HG02763 (cell line): ENCODE results near the gene DIP2A.
"Not testable (repeated sequence)": the region's sequence is repeated elsewhere in the genome, so short reads cannot be mapped to it uniquely, and the experiment has no call there.

Experiments used
- ATAC-seq: cut with Tn5 transposase; IDR thresholded peaks from one replicate; pipeline ENCODE4 v1.9.1; 2021; ENCODE audit warnings: mild to moderate bottlenecking, moderate library complexity; ENCODE audit not compliant: unreplicated experiment

The DIP2A gene

GRCh38 chr21:46553993-46554392, 95.3 kb downstream of the DIP2A start:
- no peak for ATAC-seq

DNA sequence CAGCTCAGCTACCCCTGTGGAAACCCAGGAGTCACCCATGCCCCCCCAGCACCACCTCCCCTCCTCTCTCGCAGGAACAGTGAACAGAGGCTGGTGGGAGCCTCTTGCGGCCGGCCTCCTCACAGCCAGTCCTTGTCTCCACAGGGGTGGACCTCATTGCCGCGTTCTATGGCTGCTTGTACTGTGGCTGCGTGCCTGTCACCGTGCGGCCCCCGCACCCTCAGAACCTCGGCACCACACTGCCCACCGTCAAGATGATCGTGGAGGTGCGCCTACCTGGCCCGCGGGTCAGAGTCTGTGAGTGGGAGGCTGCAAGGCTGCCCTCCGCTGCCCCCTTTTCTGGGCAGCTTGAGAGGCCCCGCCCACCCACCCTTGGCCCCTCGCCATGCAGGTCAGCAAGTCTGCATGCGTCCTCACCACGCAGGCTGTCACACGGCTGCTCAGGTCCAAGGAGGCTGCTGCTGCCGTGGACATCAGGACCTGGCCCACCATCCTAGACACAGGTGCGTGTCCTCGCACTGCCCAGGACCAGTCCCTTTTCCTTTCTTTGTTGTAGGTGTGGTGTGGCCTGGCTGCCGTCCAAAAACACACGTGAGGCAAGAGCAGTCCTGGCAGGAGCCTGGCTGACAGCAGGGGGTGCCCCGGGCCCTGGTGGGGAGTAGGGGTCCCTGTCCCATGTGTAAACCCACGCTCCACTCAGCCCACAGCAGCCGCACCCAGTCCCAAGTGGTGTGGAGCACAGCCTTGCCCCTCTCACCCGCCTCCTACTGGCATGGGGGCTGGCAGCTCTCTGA, 95.9 kb downstream of the DIP2A start:
- ATAC-seq = no peak

GRCh38 chr21:46555225-46555617, 96.5 kb downstream of the DIP2A start:
- ATAC-seq = no peak

DNA sequence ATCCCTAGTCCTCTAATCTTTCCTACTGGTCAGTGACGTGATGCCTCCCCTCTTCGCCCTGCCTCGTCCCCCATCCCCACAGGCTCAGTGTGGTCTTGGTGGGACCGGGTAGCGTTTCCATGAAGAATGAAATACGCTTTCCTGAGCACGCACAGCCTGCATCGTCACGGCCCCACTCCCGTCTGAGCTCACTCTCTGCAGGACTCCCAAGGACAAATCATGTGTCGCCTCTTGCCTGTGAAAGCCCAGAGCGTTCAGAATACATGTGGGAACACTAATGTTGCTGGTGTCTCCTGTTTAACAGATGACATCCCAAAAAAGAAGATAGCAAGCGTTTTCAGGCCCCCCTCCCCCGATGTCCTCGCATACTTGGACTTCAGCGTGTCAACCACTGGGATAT, 97.0 kb downstream of the DIP2A start:
- ATAC-seq = no peak

GRCh38 chr21:46556802-46557201, 98.1 kb downstream of the DIP2A start:
- ATAC-seq = no peak

- no peak for ATAC-seq
Observed at GRCh38 chr21:46557469-46557868, 98.8 kb downstream of the DIP2A start.

GRCh38 chr21:46557919-46558392, 99.3 kb downstream of the DIP2A start:
- no peak for ATAC-seq

DNA sequence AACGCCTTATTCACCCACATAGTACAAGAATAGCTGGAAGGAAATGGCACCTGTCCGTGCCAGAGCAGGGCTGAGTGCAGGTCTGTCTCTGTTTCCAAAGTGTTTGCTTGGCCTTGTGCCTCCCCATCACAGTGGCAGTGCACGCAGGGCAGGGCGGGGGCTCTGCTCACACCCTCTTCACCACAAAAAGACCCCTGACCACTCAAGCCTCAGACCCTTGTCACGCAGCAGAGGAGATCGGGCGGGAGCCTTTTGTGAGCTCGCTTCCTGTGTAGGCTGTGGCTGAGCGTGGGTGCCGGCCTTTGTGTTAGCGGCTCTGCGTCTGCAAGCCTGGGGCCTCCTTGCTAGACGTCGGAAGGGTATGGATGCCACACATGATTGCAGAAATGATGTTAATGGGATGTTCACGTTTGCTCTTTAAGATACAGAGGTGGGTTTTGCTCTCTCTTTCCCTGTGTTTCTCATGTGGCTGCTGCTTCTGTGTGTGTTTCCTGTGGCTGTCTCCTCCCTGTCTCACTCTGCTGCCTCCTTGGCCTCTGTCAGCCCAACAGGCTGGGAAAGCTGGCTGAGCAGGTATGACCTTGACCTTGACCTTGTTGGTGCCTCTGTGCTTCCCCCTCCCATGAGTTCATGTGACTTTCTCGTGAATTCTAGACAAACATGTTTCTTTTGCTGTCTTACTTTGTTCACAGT, 100.7 kb downstream of the DIP2A start:
- ATAC-seq = no peak

DNA sequence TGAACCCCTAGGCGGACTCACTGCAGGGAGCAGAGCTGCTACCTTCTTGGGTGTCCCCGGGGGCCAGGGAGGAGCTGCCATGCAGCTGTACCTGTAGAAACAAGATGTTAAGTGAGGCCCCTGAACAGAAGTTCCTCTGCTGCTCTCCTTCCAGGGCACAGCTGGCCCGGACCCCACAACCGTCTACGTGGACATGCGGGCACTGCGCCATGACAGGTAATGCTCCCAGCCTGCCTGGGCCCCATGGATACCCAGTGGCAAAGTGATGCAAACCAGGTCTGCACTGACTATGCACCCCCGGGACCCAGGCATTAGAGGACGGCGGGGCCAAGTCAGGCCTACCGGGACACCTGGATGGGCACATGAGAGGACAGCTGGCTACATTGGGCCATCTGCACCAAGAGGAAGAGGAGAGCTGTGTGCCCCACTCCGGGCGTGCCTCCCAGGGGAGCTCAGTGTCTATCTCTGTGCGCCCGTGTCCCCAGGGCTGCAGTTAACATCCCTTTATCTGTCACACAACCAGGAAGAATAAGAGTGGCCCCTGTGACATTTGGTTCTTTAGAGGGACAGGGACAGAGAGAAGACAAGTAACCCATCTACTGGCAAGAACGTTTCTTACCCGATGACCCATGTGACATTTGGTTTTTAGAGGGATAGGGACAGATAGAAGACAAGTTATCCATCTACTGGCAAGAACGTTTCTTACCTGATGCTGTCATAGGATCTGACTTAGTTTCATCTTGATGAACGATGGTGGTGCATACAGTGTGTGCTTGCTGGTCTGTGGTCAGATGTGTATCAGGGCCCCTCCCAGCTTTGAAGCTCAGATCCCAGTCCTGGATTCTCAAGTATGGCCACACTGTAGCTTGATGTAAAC, 102.1 kb downstream of the DIP2A start:
- ATAC-seq = no peak

DNA sequence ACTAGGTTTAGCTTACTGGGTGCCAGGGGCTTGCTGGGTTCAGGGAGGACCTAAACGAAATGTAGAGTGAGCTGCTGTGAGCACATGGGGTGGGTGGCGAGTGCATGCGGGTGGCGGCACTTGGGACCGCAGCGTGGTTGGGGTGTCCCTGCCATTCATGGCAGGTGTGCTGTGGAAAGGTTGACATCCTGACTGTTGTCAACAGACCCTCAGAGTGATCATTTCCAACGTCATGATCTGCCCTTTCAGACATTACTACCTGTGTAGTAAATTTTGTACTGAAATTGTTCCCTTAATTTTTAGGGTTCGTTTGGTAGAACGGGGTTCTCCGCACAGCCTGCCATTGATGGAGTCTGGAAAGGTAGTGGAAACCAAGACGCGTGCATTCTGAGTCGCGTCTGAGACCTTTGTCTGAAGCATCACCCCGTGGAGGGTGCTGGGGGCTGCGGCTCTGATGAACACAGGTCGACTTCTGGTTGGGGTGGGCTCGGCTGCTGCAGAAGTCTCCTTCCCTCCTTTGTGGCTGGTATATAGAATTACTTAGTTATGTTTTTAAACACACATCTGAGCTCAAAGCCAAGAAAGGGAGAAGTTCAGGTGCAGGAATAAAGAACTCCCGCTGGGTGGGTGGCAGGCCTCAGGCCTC, 102.9 kb downstream of the DIP2A start:
- ATAC-seq = no peak

GRCh38 chr21:46562472-46562871, 103.8 kb downstream of the DIP2A start:
- ATAC-seq = no peak

DNA sequence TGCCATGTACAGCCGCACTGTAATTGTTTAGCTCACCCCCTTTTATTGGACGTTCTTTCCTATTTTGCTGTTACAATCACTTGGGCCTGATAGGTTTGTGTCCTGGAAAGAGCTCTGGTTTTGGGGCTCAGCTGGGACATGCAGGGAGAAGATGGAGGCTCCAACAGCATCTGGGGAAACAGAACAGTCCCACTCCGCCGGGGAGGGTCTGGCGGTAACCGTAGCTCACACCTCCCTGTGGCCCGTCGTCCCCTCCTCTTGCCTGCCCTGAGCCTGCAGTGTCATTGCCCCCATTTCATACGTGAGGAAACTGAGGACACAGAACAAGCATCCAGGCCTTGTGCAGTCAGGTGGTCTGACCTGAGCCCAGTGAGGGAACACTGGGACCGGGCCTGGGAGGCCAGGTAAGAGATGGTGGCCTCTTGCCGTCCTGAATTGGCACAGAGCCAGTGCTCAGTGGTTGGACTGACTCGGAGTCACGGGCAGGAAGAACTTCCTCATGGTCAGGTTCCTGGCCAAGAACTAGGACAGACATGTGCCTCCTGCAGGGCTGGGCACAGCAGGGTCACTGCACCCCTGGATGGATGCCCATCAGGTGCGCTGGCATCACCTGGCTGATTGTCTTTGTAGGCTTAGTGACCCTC, 104.4 kb downstream of the DIP2A start:
- ATAC-seq = no peak

GRCh38 chr21:46564391-46564790, 105.7 kb downstream of the DIP2A start:
- no peak for ATAC-seq

- no peak for ATAC-seq
Observed at GRCh38 chr21:46567348-46567747, 108.7 kb downstream of the DIP2A start.

GRCh38 chr21:46568562-46568961, 109.9 kb downstream of the DIP2A start:
- no peak for ATAC-seq

GRCh38 chr21:46569081-46569480, 110.4 kb downstream of the DIP2A start:
- ATAC-seq = no peak

GRCh38 chr21:46570119-46570518, 111.4 kb downstream of the DIP2A start:
- no peak for ATAC-seq

DNA sequence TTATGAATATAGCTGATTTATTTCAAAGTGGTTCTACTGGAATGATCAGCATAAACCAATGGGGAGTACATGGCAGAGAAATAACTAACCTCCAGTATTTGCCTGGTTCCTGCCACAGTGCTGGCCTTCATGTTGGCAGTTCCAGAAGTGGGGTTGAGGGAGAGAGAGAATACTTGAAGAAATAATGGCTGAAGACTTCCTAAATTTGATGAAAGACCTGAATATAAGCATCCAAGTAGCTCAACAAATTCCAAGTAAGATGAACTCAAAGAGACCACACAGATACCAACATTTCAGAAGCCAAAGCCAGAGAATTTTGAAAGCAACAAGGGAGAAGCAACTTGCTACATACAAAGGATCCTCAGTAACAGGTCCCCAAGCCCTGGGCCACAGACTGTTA, 111.9 kb downstream of the DIP2A start:
- no peak for ATAC-seq

DNA sequence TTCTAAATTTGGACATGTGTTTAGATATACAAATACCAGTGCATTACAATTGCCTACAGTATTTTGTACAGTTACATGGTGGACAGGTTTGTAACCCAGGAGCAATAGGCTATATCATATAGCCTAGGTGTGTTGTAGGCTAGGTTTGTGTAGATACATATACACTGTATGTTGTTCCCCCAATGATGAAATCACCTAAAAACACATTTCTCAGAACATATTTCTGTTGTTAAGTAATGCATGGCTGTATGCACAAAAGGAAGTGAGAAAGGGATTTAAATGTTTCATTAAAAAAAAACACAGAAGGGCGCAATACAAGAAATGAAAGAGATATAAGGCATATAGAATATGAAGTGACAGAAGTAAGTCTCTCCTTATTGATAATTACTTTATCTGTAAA, 114.2 kb downstream of the DIP2A start:
- no peak for ATAC-seq

GRCh38 chr21:46577786-46578185, 119.1 kb downstream of the DIP2A start:
- ATAC-seq = not testable (repeated sequence)
